ENCODE data around the gene BDH2. TPM values are rescaled to one million over a fixed set of nuclear protein-coding genes. Genes with fewer than 3 reads are reported as not detected.
A peak's percentile ranks its signal among the peaks of the same experiment; 100 is the strongest.

Gene BDH2
- total RNA-seq, 4 donors from 2014 or later = 13.8 to 54.0 (median 31.9) TPM

DNA sequence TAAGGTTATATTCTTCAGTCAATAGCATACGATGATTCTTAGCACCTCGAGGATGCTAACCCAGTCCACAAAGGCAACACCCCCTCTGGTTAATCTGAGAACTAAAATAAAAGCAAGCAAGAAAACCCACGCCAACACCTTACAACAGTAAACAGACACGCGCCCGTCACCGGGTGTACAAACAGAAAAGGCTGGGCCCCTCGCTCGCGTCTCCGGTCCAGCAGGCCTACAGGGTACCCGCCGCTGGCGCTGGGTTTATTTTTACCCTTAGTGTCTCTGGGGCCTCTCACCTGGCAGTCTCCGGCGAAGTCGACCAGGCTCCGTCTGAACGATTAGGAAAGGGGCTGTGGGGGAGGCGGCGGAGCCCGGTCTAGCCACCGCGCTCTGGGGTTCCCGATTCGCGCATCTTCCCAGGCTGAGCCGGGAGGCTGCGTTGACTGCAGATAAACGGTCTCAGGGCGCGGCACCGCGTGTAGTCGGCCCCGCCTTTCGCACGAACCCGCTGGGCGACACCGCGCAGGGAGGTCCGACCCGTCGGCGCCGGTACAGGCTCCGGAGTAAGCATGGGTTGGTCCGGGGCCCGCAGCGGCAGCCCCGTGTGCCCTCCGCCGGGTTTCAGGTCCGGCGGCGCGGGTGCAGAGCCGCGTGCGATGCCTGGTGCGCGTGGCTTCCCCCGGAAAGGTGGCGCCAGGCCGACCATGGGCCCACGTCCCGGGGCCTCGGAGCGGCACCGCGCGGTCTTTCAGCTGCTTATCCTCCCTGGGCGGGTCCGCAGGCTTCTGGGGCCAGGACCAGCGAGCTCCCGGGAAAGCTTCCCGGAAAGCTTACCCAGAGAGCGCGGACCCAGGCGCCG, 23.5 kb downstream of the BDH2 start:
- in situ Hi-C loops (cut with MboI; ENCODE audit: low pct_ligation_motif_present in 1 of 4, low pct_unique_long_range_greater_than_20kb in 1 of 4, low sequenced_read_pairs in 3 of 4) = no loop called here
- H3K4me1 ChIP-seq = peaks cover 0 to 21% (median 9%) of the 10 kb centered on the region in 4 donors
- peak; percentile 59 for DNase-seq
- no peaks in the 10 kb centered on the region for H3K9me3 ChIP-seq
- H3K27me3 ChIP-seq = no peaks in the 10 kb centered on the region
- intact Hi-C loops (cut with DNase I; ENCODE audit: low total_unique reads) = loop anchor here (10.0 kb wide), 1 partner anchor 571 kb away; the partner anchor contains the start of gene NFKB1
- no peaks in the 10 kb centered on the region for H3K36me3 ChIP-seq
- TF ChIP-seq, protein P1, sequence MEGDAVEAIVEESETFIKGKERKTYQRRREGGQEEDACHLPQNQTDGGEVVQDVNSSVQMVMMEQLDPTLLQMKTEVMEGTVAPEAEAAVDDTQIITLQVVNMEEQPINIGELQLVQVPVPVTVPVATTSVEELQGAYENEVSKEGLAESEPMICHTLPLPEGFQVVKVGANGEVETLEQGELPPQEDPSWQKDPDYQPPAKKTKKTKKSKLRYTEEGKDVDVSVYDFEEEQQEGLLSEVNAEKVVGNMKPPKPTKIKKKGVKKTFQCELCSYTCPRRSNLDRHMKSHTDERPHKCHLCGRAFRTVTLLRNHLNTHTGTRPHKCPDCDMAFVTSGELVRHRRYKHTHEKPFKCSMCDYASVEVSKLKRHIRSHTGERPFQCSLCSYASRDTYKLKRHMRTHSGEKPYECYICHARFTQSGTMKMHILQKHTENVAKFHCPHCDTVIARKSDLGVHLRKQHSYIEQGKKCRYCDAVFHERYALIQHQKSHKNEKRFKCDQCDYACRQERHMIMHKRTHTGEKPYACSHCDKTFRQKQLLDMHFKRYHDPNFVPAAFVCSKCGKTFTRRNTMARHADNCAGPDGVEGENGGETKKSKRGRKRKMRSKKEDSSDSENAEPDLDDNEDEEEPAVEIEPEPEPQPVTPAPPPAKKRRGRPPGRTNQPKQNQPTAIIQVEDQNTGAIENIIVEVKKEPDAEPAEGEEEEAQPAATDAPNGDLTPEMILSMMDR (IDR thresholded peaks at IDR 0.05) = no peak
- TF ChIP-seq POLR2AphosphoS5 (IDR thresholded peaks at IDR 0.05) = peak in 1 of 3 donors; percentile 41
- no peak for TF ChIP-seq POLR2A (IDR thresholded peaks at IDR 0.05)
- no peak for TF ChIP-seq EP300 (IDR thresholded peaks at IDR 0.05; ENCODE audit: low read depth)
- peak overlapping the region; percentile 47 to 67 (median 62) for H3K4me3 ChIP-seq
- WGBS, 2 donors (ENCODE audit: low coverage in 1 of 2) = 0% methylated on average over 61 of the region's 82 CpGs; no CpG with 5 or more reads in 1 of the 2 donors
- H3K27ac ChIP-seq = peak overlapping the region; percentile 75 to 86 (median 85)

GRCh38 chr4:103075435-103075893, 24.2 kb downstream of the BDH2 start:
- Histone ChIP-seq H3K27me3 (no peaks in the 10 kb centered on the region), H3K36me3 (no peaks in the 10 kb centered on the region), H3K4me3 (peak overlapping the region; percentile 47 to 67 (median 62)), H3K27ac (peak overlapping the region; percentile 75 to 86 (median 85)), H3K4me1 (peaks cover 0 to 21% (median 9%) of the 10 kb centered on the region in 4 donors), H3K9me3 (no peaks in the 10 kb centered on the region)
- WGBS, 2 donors (ENCODE audit: low coverage in 1 of 2) = 23 to 50% methylated on average over 1 to 4 of the region's 4 CpGs
- no peak for TF ChIP-seq EP300 (IDR thresholded peaks at IDR 0.05; ENCODE audit: low read depth)
- TF ChIP-seq POLR2AphosphoS5 (IDR thresholded peaks at IDR 0.05) = no peak
- no peak for TF ChIP-seq POLR2A (IDR thresholded peaks at IDR 0.05)
- TF ChIP-seq, protein P1 (IDR thresholded peaks at IDR 0.05) = no peak
- no peak for DNase-seq
- in situ Hi-C loops (cut with MboI; ENCODE audit: low pct_ligation_motif_present in 1 of 4, low pct_unique_long_range_greater_than_20kb in 1 of 4, low sequenced_read_pairs in 3 of 4) (no loop called here), intact Hi-C loops (cut with DNase I; ENCODE audit: low total_unique reads) (loop anchor here (10.0 kb wide), 1 partner anchor 571 kb away; the partner anchor contains the start of gene NFKB1)

DNA sequence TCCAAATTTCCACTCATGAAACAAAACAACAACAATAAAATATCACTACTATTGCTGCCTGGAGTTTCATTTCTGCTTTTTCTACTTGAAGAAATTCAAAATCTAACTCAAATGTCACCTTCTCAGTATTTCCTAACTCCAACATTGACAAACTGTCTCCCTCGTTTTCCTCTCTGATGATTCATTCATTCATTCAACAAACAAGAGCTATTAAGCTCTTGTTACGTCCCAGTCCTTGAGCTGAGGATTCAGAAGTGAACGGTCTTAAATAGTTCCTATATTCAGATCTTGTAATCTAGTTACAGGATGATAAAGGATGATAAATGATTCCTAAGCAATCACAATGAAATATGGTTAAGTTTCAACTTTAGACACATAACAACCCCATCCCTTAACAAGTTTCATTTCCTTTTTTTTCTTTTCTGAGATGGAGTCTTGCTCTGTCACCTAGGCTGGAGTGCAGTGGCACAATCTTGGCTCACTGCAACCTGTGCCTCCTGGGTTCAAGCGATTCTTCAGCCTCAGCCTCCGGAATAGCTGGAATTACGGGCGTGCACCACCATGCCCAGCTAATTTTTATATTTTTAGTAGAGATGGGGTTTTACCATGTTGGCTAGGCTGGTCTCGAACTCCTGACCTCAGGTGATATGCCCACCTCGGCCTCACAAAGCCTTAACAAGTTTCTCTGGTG, 24.7 kb downstream of the BDH2 start:
- peak overlapping the region in 1 of 4 donors; percentile 63 for H3K4me3 ChIP-seq

More for the DNA sequence above, 24.7 kb downstream of the BDH2 start:
- Histone ChIP-seq H3K4me1 (peaks cover 0 to 21% (median 9%) of the 10 kb centered on the region in 4 donors), H3K27me3 (no peaks in the 10 kb centered on the region), H3K9me3 (no peaks in the 10 kb centered on the region), H3K27ac (no peak overlapping the region), H3K36me3 (no peaks in the 10 kb centered on the region)
- in situ Hi-C loops (cut with MboI; ENCODE audit: low pct_ligation_motif_present in 1 of 4, low pct_unique_long_range_greater_than_20kb in 1 of 4, low sequenced_read_pairs in 3 of 4) (no loop called here), intact Hi-C loops (cut with DNase I; ENCODE audit: low total_unique reads) (loop anchor here (10.0 kb wide), 1 partner anchor 570 kb away; the partner anchor contains the start of gene NFKB1)
- no peak for TF ChIP-seq POLR2AphosphoS5 (IDR thresholded peaks at IDR 0.05)
- no peak for TF ChIP-seq POLR2A (IDR thresholded peaks at IDR 0.05)
- TF ChIP-seq EP300 (IDR thresholded peaks at IDR 0.05; ENCODE audit: low read depth) = no peak
- TF ChIP-seq, protein P1 (IDR thresholded peaks at IDR 0.05) = no peak
- 77 to 83% methylated on average over 8 to 9 of the region's 9 CpGs for WGBS, 2 donors (ENCODE audit: low coverage in 1 of 2)
- DNase-seq = no peak

All from transverse colon (tissue), 4 donors.